Right ventricle myocardium inferior (tissue), 1 donor: ENCODE measurements around the gene COA3. TPM values are rescaled to one million over a fixed set of nuclear protein-coding genes. Genes with fewer than 3 reads are reported as not detected.

ENCODE experiments used
- ATAC-seq: fragments of 200-7000 bp; cut with Tn5 transposase; one replicate; pipeline ENCODE4 v1.9.1; 2020; ENCODE audit warnings: mild to moderate bottlenecking, moderate library complexity
- DNase-seq: peaks from one replicate; pipeline ENCODE4 v3.0.0; 2021; ENCODE audit errors: missing footprints
- intact Hi-C: fragments of 100-400 bp; cut with DNase I; formaldehyde crosslinking; loops from one replicate; pipeline ENCODE4 v1.11.0; 2022
- long read RNA-seq: library from polyadenylated mRNA; unstranded; transcript quantifications from one replicate; pipeline ENCODE4 v2.0.0, GENCODE V29; 2021
- total RNA-seq: library from RNA; stranded (reverse); fragmentation: NEBNext Ultra II Directional; extraction: Animal tissue kit (Norgen Biotek cat#: 25700); gene quantifications from one replicate; pipeline ENCODE4 v1.2.1, GENCODE V29; 2021
- donor health status: DM: no; HTN: yes; CAD: no; lungs with severe emphysema.

The COA3 gene
- total RNA-seq, result 72.6 TPM
- long read RNA-seq, transcript COA3-201 (2 exons, 771 nt), result major isoform, 26 of 28 reads
- long read RNA-seq, partial matches to known transcripts, result 2 of 28 reads
- long read RNA-seq, other reads (novel, unspliced or antisense), result 0 of 28 reads

GRCh38 chr17:42798383-42799380 lies at the start of gene COA3, which contains the start of gene CNTD1:
Gene COA3 (minus strand): TSS chr17:42798704. CDS start chr17:42798681, 23 bp downstream.
Gene CNTD1 (plus strand): TSS chr17:42798861. CDS start chr17:42799068, 207 bp downstream.
- ATAC-seq (peak; percentile 97), DNase-seq (peak; percentile 95)
- intact Hi-C loops, result no loop called here

- ATAC-seq (no peak), DNase-seq (no peak)
- intact Hi-C loops, result no loop called here
Observed at GRCh38 chr17:42848093-42848492, 49.6 kb upstream of the COA3 start.

GRCh38 chr17:42846594-42847280 lies 48.2 kb upstream of the COA3 start:
- ATAC-seq (no peak), DNase-seq (no peak)
- intact Hi-C loops, result no loop called here

GRCh38 chr17:42845918-42846593 lies 47.6 kb upstream of the COA3 start:
- DNase-seq (no peak), ATAC-seq (no peak)
- intact Hi-C loops, result no loop called here

- intact Hi-C loops, result no loop called here
- DNase-seq (no peak), ATAC-seq (no peak)
Observed at GRCh38 chr17:42845556-42845917, 47.0 kb upstream of the COA3 start.

- intact Hi-C loops, result loop anchor here (5.0 kb wide), 1 partner anchor 152 kb away; the partner anchor contains the start of gene RPL27
- no peak for ATAC-seq
- no peak for DNase-seq
Observed at GRCh38 chr17:42844761-42845555, 46.5 kb upstream of the COA3 start.

GRCh38 chr17:42844271-42844670 lies 45.8 kb upstream of the COA3 start, which contains the start of gene AOC2:
Gene AOC2 (plus strand): TSS chr17:42844580. CDS start chr17:42844627, 47 bp downstream.
- DNase-seq (no peak), ATAC-seq (no peak)
- intact Hi-C loops, result loop anchor here (5.0 kb wide), 1 partner anchor 153 kb away; the partner anchor contains the start of gene RPL27

GRCh38 chr17:42843358-42843934 lies 44.9 kb upstream of the COA3 start:
- intact Hi-C loops, result loop anchor here (1.0 to 5.0 kb wide), 3 partner anchors 85 to 154 kb away; partner anchors contain the start of gene RPL27
- peak; percentile 65 for ATAC-seq
- no peak for DNase-seq

- no peak for DNase-seq
- intact Hi-C loops, result loop anchor here (2.0 to 5.0 kb wide), 2 partner anchors 87 to 155 kb away; partner anchors contain the start of gene RPL27
- ATAC-seq, result no peak
Observed at GRCh38 chr17:42841975-42842685, 43.6 kb upstream of the COA3 start.

- ATAC-seq (no peak), DNase-seq (no peak)
- intact Hi-C loops, result no loop called here
Observed at GRCh38 chr17:42835732-42836131, 37.2 kb upstream of the COA3 start.

- intact Hi-C loops, result no loop called here
- ATAC-seq (peak; percentile 15), DNase-seq (no peak)
Observed at GRCh38 chr17:42833767-42834422, 35.4 kb upstream of the COA3 start.

GRCh38 chr17:42832934-42833766 lies 34.6 kb upstream of the COA3 start, which contains the start of gene PSME3:
Gene PSME3 (plus strand): TSS chr17:42833397. CDS start chr17:42833632, 235 bp downstream.
- intact Hi-C loops, result no loop called here
- DNase-seq (peak; percentile 98), ATAC-seq (peak; percentile 93)

GRCh38 chr17:42832213-42832933 lies 33.9 kb upstream of the COA3 start:
- DNase-seq, result no peak
- intact Hi-C loops, result no loop called here
- ATAC-seq, result peak; percentile 2

GRCh38 chr17:42830971-42831370 lies 32.5 kb upstream of the COA3 start:
- ATAC-seq, result no peak
- intact Hi-C loops, result no loop called here

GRCh38 chr17:42827472-42827871 lies 29.0 kb upstream of the COA3 start:
- intact Hi-C loops, result loop anchor here (10.0 kb wide), 2 partner anchors 53 to 253 kb away; partner anchors contain the start of genes PSMC3IP and VPS25
- no peak for ATAC-seq

More at GRCh38 chr17:42830971-42831370, 32.5 kb upstream of the COA3 start:
- no peak for DNase-seq

More at GRCh38 chr17:42827472-42827871, 29.0 kb upstream of the COA3 start:
- DNase-seq, result no peak
